SKM-1 (cell line): ENCODE results near the gene BLTP1.
"Not testable (repeated sequence)": the region's sequence is repeated elsewhere in the genome, so short reads cannot be mapped to it uniquely, and the experiment has no call there.

ENCODE experiments used
- DNase-seq: peaks from one replicate; lab custom pipeline; 2025; ENCODE audit not compliant: unreplicated experiment; lab: John Stamatoyannopoulos, UW

Gene BLTP1, protein sequence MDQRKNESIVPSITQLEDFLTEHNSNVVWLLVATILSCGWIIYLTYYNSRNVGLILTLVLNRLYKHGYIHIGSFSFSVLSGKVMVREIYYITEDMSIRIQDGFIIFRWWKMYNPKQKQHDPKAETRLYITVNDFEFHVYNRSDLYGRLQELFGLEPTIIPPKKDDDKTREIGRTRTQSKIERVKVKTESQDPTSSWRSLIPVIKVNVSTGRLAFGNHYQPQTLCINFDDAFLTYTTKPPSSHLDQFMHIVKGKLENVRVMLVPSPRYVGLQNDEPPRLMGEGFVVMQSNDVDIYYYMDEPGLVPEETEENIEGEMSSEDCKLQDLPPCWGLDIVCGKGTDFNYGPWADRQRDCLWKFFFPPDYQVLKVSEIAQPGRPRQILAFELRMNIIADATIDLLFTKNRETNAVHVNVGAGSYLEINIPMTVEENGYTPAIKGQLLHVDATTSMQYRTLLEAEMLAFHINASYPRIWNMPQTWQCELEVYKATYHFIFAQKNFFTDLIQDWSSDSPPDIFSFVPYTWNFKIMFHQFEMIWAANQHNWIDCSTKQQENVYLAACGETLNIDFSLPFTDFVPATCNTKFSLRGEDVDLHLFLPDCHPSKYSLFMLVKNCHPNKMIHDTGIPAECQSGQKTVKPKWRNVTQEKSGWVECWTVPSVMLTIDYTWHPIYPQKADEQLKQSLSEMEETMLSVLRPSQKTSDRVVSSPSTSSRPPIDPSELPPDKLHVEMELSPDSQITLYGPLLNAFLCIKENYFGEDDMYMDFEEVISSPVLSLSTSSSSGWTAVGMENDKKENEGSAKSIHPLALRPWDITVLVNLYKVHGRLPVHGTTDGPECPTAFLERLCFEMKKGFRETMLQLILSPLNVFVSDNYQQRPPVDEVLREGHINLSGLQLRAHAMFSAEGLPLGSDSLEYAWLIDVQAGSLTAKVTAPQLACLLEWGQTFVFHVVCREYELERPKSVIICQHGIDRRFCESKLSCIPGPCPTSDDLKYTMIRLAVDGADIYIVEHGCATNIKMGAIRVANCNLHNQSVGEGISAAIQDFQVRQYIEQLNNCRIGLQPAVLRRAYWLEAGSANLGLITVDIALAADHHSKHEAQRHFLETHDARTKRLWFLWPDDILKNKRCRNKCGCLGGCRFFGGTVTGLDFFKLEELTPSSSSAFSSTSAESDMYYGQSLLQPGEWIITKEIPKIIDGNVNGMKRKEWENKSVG (N-terminal part only)

DNA sequence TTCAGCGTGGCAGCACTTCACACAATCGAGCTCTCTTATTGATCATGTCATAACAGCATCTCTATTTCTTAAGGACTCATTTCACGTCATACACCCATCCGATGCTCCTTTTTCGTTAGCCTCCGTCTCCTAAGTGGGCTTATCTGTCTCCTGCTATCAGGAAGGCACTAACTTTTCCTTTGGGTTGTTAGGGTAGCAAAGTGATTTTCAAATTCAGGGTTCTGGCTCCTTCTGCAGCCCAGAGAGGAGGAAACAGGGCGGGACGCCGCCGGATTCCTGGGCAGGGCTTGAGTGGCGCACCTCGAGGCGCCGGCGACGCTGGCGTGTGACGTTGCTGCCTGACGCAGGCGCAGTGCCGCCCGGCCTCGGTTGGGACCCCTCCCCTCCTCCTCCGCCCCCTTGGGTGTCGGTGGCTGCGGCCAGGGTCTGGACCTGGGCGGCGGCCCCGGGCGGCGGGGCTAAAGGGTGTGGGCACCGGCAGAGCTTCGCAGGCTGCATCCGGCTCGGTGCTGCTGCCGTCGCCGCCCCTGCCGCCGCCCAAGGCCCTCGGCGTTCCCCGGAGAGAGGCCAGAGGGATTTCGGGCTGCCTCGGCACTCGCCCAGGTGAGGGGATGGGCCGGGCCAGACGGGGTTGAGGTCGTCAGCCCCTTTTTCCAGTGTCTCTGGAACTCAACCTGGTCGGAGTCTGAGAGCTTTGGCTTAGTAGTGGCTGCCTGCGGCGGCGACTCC is at the start of gene BLTP1:
TSS of gene BLTP1 (plus strand) at position 350 of the 729 bp plus-strand sequence. CDS start 18,317 bp downstream, outside the sequence.
- peak; percentile 48 for DNase-seq

DNA sequence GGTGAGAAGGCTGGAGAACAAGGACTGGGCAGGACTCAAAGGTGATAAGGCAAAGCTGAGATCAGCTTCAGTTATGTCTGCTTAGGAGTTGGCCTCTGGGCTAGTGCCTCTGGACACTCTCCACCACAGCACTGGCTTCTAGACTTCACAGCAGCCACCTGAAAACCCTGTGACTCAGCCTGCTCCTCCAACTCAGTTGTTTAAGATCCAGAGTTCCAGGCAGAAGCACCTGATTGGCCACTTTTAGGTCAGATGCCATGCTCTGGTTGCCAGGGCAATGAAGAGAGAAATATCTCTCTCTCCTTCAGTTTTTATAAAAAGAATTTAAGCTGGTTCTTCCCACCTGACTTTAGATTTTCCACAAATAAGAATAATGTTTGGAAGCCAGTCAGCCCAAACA is 47.9 kb upstream of the BLTP1 start:
- DNase-seq = no peak

DNA sequence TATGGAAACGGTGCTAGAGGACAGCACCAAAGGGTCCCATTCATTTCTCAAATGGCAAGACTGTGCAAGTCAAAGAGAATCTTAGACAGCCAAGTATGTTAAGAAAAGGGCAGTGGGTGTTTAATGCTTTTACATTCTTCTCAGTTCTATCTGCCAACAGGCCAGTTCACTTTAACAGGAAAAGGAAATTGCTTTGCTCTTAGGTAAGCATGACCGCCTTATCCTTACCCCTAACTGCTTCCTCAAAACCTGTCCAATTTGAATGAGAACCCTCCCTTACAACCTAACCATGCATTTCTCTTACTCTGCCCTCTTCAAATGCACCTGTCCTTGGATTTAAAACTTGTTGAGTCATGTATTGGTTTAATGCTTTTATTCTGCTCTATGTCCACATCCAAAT is 44.5 kb upstream of the BLTP1 start:
- peak; percentile 63 for DNase-seq

DNA sequence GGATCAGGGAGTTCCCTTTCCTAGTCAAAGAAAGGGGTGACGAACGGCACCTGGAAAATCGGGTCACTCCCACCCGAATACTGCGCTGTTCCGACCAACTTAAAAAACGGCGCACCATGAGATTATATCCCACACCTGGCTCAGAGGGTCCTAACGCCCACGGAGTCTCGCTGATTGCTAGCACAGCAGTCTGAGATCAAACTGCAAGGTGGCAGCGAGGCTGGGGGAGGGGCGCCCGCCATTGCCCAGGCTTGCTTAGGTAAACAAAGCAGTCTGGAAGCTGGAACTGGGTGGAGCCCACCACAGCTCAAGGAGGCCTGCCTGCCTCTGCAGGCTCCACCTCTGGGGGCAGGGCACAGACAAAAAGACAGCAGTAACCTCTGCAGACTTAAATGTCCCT is 41.8 kb upstream of the BLTP1 start:
- not testable (repeated sequence) for DNase-seq

DNA sequence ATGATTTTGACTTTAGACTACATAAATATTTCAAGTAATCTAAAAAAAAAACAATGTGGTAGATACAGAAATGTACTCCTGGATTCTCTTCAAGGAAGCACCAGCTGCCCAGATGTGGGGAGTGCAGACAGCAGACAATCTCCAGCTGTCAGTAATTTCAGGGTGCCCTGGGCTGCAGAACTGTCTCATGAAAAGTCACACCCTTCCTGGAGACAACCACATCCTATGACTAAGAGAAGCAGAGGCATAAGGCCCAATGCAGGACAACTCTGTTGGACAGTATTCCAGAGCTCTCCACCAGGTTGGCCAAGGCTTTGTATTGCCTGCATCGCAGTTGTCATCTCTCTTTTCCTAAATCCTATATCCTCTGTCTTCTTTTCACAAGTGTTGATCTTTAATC is 34.4 kb upstream of the BLTP1 start:
- DNase-seq = no peak

DNA sequence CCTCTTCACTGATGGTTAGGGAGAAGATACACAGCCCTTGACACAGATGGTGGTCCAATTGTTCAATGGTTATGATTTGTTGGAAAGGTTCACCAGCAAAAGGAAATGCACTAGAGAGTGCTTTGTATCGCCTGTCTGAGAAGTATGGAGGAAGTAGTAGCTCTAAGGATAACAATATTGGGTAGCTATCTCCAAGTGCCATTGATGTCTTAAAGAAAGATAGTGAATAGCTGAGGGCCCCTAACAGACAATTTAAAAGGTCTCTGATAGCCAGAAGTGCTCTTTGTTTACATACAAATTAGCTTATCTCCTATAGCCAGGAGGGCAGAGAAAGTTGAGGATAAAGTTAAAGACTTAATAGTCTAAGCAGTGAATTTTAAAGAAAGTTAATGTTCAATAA is 33.9 kb upstream of the BLTP1 start:
- DNase-seq = no peak

DNA sequence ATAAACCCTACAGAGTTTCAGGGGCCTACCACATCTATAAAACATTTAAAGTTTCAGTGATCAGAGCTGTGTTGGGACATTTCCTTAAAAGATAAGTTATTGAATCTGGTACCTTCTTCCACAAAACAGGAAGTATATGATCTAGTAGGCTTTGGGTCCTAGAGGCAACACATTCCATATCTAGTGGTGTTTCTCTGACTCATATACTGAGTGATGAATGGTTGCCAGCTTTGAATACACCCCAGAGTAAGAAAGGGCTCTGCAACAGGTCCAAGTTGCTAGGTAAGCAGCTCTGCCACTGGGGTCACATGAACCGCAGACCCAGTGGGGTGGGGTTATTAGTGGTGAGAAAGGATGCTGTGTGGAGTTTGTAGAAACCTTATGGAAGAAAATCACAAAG is 32.4 kb upstream of the BLTP1 start:
- no peak for DNase-seq

DNA sequence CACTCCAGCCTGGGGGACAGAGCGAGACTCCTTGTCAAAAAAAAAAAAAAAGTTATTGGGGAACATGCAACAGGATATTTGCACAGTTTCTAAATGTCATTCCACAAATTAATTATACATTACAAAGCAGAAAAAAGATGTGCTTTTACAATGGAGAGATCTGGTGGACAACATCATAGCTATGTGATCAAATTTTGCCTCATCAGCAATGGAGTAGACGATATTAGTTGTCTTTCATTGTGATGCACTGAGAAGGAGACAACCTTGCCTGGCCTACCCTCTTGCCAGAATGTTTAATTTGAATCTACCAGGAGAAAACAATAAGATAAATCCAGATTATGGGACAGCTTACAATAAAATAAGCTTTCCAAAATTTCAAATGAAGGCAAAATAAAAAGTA is 30.5 kb upstream of the BLTP1 start:
- no peak for DNase-seq

DNA sequence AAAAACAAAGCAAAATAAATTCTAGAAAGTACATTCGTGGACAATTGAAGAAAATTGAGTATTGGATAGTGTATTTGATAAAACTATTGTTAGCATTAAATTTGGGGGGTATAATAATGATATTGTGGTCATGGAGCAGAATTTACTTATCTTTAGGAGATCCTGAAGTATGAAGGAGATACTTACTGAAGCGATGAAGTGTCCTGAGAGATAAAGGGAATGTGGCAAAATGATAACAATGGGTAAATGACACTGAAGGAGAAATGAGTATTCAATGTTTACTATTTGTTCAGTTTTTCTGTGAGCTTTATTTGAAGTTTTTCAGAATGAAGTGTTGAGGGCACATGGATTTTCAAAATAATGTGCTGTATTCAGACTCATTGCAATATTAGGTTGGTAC is 30.0 kb upstream of the BLTP1 start:
- DNase-seq = no peak

DNA sequence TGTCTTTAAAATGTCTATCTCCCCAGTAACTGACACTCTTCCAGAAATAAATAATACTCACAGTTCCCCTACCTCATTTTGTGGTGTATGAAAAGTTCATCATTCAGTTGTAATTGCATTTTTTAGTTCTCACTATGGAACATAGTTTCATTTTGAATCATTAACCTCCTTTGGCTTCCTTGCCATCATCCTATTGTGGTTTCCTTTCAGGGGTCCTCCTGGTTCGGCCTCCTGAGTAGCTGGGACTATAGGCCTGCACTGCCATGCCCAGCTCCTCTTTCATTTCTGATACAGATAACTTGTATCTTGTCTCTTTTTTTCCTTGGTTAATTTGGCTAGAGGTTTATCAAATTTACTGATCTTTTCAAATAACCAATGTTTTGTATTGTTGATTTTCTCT is 23.1 kb upstream of the BLTP1 start:
- DNase-seq = no peak

DNA sequence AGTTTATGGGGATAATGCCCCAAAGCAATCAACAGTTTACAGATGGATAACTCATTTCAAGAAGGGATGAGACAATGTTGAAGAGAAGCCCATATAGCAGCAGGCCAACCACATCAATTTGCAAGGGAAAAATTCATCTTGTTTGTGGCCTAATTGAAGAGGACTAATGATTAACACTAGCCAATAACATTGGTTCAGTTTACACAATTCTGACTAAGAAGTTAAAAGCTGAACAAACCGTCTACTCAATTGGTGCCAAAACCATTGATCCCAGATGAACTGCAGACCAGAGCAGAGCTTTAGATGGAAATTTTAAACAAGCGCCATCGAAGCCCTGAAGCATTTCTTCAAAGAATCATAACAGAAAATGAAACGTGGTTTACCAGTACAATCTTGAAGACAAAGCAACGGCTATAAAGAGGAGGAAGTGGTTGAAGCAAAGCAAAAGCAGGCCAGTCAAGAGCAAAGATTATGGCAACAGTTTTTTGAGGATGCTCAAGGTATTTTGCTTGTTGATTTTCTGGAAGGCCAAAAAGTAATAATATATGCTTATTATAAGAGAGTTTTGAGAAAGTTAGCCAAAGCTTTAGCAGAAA is 20.5 kb upstream of the BLTP1 start:
- no peak for DNase-seq

DNA sequence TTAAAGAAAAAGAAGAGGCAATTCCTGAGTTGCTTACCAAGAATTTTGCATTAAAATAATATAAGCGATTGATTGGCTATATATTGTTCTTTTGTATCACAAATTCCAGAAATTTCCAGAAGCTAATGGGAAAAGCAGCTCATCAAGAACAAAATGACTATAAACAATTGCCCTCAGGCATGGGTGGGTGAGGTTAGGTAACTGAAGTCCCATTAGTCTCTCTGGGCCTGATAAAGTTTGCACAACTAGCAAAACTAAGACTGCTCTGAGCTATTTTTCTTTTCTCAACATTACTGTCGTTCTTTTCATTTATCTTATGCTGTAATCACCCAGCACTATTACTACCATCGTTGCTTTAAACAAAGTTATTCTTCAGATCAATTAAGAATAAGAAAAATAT is 19.2 kb upstream of the BLTP1 start:
- DNase-seq = no peak

DNA sequence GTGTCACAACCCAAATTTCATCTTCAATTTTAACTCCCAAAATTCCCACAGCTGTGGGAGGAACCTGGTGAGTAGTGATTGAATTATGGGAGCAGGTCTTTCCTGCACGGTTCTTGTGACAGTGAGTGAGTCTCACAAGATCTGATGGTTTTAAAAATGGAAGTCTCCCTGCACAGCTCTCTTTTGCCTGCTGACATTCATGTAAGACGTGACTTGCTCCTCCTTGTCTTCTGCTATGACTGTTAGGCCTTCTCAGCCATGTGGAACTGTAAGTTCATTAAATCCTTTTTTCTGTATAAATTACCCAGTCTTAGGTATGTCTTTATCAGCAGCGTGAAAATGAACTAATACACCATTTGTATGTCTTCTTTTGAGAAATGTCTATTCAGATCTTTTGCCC is 13.0 kb upstream of the BLTP1 start:
- no peak for DNase-seq

DNA sequence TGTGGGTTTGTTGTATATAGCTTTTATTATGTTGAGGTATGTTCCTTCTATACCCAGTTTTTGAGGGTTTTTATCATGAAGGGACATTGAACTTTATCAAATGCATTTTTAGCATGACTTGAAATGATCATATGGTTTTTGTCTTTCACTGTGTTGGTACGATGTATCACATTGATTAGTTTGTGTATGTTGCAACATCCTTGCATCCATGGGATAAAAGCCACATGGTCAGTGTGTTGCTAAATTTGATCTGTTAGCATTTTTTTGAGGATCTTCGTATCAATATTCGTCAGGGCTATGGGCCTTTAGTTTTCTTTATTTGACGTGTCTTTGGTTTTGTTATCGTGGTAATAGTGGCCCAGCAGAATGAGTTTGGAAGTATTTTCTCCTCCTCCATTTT is 11.3 kb upstream of the BLTP1 start:
- no peak for DNase-seq

DNA sequence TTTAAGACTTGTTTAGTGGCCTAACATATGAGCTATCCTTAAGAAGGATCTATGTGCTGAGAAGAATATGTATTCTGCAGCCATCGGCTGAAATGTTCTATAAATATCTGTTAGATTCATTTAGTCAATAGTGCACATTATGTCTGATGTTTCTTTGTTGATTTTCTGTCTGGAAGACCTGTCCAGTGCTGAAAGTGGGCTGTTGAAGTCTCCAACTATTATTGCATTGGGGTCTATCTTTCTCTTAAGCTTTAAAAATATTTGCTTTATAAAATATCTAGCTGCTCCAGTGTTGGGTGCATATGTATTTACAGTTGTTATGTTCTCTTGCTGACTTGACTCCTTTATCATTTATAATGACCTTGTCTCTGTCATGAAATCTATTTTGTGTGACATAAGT is 9.4 kb upstream of the BLTP1 start:
- DNase-seq = no peak

DNA sequence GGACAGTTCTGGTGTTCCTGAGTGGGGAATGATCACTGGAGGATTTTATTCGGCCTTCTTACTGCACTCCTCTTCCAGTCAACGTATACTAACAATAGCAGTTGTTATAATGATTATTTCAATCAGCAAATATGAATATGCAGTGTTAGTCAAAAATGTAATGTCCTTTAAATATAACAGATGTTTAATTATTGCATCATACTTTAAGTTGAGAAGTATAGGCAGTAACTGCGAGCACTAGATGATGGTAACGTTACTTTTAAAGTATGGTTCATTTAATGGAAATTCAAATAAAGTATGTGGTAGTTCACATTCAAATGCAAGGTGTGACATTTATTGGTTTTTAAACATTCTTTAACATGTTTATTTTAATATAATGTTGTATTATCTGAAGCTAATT is 5.5 kb upstream of the BLTP1 start:
- DNase-seq = no peak

DNA sequence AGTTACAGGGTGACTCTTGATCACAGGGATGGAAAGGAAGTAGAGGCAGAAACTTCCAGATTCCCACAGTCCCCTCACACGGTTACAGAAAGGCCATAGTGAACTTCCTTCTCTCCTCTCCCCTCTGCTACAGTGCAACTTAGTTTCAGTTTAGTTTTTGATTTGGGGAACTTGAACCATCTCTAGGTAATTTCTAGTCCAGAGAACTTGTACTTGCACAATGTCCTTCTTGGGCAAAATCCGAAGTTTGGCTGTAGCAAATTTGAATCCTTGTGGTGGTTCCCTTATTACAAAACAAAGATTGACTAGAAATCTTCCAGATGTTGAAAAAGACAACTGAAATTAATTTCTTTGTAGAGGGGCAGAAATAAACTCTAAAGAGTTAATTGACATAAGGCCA is 1.2 kb upstream of the BLTP1 start:
- peak; percentile 61 for DNase-seq

DNA sequence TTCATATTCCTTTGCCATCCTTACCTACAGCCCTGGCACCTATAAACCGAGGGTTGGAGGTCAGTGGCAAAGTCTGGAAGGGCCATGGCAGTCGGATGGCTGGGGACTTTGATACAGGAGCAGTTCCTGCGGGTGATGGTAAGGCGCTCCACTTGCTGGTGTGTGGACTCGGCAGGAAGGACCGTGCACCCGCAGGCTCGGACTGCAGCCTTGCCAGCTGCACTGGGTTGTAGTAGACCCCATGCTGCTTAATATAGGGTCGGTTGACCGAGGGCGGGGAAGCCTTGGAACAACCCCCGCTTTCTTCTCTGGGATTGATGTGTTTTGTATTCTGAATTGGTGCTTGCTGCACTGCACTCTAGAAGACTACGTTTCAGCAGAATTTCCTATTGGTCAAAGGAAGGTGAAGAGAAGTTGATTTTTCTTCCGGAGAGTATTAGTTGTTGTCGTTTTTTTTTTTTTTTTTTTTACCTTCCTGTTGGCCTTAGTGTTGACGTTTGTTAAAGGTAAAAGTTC is 638 bp downstream of the BLTP1 start:
- no peak for DNase-seq

DNA sequence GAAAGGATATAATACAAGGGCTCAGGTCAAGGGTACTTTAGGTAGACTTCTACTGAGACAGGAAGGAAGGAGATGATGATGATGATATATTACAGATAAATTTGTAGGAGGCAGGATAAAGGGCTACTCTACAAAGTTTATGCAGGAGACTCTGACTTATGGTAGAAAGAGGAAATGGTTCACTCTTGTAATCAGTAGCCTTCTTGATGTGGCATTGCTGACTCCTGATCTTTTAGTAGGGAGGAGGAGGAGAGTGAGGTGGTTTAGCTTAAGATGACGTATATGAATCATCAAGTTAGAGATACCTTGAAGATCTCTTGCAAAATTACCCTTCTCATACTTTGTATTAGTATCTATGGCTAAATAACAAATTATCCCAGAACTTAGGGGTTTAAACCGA is 4.7 kb downstream of the BLTP1 start:
- DNase-seq = no peak

DNA sequence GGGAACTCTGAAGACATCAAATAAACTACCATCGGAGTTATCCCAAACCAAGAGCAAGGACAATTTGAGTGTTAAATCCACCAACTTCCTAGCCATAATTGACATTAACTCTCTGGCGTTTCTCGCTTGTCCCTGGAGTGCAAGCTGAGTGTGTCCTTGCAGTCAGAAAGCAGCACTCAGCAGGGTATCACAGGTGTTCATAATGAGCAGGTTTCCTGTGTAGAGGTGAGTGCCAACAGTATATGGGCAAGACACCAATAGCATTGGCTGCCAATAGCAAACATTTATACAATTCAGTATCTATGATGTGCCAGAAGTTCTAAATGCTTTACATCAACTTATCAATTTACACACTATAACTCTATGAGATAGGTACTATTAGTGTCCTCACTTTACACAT is 11.2 kb downstream of the BLTP1 start:
- DNase-seq = no peak
